Measurements from ENCODE around the gene DNAJA2. TPM values are rescaled to one million over a fixed set of nuclear protein-coding genes. Genes with fewer than 3 reads are reported as not detected.
"Not testable (repeated sequence)": the region's sequence is repeated elsewhere in the genome, so short reads cannot be mapped to it uniquely, and the experiment has no call there.

DNAJA2 gene
- total RNA-seq, 1 donor from 2014 or later: 56.5 TPM

DNA sequence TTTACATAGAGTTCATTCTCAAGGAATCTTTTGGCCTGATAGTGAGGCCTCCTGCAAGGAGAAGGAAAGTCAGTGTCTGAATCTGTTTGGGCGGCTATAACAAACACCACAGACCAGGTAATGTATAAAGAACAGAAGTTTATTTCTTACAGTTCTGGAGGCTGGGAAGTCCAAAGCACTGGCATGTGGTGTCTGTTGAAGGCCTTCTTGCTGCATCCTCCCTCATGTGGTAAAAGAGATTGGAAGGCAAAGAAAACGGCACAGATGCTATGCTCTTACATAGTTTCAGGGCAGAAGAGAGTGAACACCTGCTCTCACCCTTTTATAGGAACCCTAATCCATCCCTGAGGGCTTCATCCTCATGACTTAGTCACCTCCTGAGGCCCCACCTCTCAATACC, 31.2 kb upstream of the DNAJA2 start:
- no peak for DNase-seq (ENCODE audit: low spot score)
- Mint-ChIP-seq H3K4me3 (ENCODE audit: unreplicated experiment) (no peak overlapping the region), H3K9me3 (ENCODE audit: unreplicated experiment) (no peaks in the 10 kb centered on the region), H3K27me3 (ENCODE audit: unreplicated experiment) (peaks cover 1% of the 10 kb centered on the region), H3K27ac (ENCODE audit: unreplicated experiment) (no peak overlapping the region), H3K36me3 (ENCODE audit: low read depth, unreplicated experiment) (no peaks in the 10 kb centered on the region), H3K4me1 (ENCODE audit: unreplicated experiment) (no peaks in the 10 kb centered on the region)
- TF ChIP-seq, protein P1, sequence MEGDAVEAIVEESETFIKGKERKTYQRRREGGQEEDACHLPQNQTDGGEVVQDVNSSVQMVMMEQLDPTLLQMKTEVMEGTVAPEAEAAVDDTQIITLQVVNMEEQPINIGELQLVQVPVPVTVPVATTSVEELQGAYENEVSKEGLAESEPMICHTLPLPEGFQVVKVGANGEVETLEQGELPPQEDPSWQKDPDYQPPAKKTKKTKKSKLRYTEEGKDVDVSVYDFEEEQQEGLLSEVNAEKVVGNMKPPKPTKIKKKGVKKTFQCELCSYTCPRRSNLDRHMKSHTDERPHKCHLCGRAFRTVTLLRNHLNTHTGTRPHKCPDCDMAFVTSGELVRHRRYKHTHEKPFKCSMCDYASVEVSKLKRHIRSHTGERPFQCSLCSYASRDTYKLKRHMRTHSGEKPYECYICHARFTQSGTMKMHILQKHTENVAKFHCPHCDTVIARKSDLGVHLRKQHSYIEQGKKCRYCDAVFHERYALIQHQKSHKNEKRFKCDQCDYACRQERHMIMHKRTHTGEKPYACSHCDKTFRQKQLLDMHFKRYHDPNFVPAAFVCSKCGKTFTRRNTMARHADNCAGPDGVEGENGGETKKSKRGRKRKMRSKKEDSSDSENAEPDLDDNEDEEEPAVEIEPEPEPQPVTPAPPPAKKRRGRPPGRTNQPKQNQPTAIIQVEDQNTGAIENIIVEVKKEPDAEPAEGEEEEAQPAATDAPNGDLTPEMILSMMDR (IDR thresholded peaks at IDR 0.05; ENCODE audit: unreplicated experiment): no peak

DNA sequence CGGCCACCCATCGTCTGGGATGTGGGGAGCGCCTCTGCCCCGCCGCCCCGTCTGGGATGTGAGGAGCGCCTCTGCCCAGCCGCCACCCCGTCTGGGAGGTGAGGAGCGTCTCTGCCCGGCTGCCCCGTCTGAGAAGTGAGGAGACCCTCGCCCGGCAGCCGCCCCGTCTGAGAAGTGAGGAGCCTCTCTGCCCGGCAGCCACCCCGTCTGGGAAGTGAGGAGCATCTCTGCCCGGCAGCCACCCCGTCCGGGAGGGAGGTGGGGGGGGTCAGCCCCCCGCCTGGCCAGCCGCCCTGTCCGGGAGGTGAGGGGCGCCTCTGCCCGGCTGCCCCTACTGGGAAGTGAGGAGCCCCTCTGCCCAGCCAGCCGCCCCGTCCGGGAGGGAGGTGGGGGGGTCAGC, 26.6 kb upstream of the DNAJA2 start:
- H3K4me3 Mint-ChIP-seq (ENCODE audit: unreplicated experiment); DNase-seq (ENCODE audit: low spot score); H3K36me3 Mint-ChIP-seq (ENCODE audit: low read depth, unreplicated experiment); H3K27me3 Mint-ChIP-seq (ENCODE audit: unreplicated experiment); H3K27ac Mint-ChIP-seq (ENCODE audit: unreplicated experiment); H3K9me3 Mint-ChIP-seq (ENCODE audit: unreplicated experiment); H3K4me1 Mint-ChIP-seq (ENCODE audit: unreplicated experiment): not testable (repeated sequence)

DNA sequence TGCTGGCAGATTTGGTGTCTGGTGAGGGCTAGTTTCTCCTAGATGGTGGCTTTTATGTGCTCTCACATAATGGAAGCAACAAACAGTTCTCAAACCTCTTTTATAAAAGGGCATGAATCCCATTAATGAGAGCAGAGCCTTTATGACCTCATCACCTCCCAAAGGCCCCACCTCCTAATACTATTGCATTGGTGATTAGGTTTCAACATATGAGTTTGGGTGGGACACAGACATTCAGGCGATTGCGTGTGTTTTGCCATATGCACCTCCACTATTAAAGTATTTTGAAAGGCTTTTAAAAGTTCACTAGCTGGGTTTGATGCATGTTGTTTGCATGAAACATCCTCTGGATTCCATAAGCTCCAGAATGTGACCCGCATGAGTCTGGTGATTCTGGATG, 24.4 kb upstream of the DNAJA2 start:
- Mint-ChIP-seq H3K4me1 (ENCODE audit: unreplicated experiment) (no peaks in the 10 kb centered on the region), H3K9me3 (ENCODE audit: unreplicated experiment) (no peaks in the 10 kb centered on the region), H3K27ac (ENCODE audit: unreplicated experiment) (no peak overlapping the region), H3K36me3 (ENCODE audit: low read depth, unreplicated experiment) (no peaks in the 10 kb centered on the region), H3K27me3 (ENCODE audit: unreplicated experiment) (peaks cover 3% of the 10 kb centered on the region), H3K4me3 (ENCODE audit: unreplicated experiment) (no peak overlapping the region)
- no peak for DNase-seq (ENCODE audit: low spot score)
- TF ChIP-seq, protein P1 (IDR thresholded peaks at IDR 0.05; ENCODE audit: unreplicated experiment): no peak

DNA sequence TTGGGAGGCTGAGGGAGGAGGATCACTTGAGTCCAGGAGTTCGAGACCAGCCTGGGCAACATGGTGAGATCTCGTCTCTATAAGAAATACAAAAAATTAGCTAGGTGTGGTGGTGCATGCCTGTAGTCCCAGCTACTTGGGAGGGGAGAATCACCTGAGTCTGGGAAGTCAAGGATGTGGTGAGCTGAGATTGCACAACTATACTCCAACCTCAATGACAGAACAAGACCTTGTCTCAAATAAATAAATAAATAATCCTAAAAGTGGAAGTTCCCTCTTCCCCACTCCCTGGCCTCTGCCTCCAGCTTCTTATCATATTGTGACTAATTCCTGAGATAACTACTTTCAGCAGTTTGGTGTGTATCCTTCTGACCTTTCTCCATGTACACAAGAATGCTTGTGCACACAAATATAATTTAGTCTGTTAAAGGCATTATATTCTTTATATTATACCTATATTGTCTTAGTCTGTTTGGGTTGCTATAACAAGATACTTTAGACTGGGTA, 23.5 kb upstream of the DNAJA2 start:
- H3K36me3 Mint-ChIP-seq (ENCODE audit: low read depth, unreplicated experiment): no peaks in the 10 kb centered on the region

DNA sequence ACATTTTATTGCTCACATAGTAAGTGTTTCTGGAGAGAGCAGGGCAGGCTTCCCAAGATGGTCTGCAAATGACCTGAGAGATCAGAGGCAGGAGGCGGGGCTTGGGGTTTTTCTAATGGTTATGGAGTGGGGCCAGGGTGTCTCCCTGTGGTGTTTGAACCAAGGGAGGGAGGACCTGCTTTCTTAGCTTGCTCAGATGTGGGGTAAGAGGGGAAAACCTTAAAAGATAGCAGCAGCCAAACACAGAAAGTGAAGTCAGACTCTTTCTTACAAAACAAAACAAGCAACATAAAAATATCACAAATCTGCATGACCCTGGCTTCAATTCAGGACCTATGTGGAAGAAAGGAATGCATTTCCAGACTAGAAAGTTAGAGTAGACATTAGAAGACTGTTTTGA, 22.9 kb upstream of the DNAJA2 start:
- TF ChIP-seq, protein P1 (IDR thresholded peaks at IDR 0.05; ENCODE audit: unreplicated experiment): no peak
- H3K4me1 Mint-ChIP-seq (ENCODE audit: unreplicated experiment): no peaks in the 10 kb centered on the region
- no peaks in the 10 kb centered on the region for H3K36me3 Mint-ChIP-seq (ENCODE audit: low read depth, unreplicated experiment)
- no peaks in the 10 kb centered on the region for H3K9me3 Mint-ChIP-seq (ENCODE audit: unreplicated experiment)
- DNase-seq (ENCODE audit: low spot score): no peak
- H3K27me3 Mint-ChIP-seq (ENCODE audit: unreplicated experiment): peaks cover 2% of the 10 kb centered on the region
- no peak overlapping the region for H3K4me3 Mint-ChIP-seq (ENCODE audit: unreplicated experiment)
- H3K27ac Mint-ChIP-seq (ENCODE audit: unreplicated experiment): no peak overlapping the region

More for the DNA sequence above, 23.5 kb upstream of the DNAJA2 start:
- TF ChIP-seq, protein P1 (IDR thresholded peaks at IDR 0.05; ENCODE audit: unreplicated experiment): no peak
- peaks cover 3% of the 10 kb centered on the region for H3K27me3 Mint-ChIP-seq (ENCODE audit: unreplicated experiment)
- H3K4me1 Mint-ChIP-seq (ENCODE audit: unreplicated experiment): no peaks in the 10 kb centered on the region
- H3K27ac Mint-ChIP-seq (ENCODE audit: unreplicated experiment): no peak overlapping the region
- no peak for DNase-seq (ENCODE audit: low spot score)
- no peak overlapping the region for H3K4me3 Mint-ChIP-seq (ENCODE audit: unreplicated experiment)
- no peaks in the 10 kb centered on the region for H3K9me3 Mint-ChIP-seq (ENCODE audit: unreplicated experiment)

Data from endothelial cell (in vitro differentiated cells).